Peyer's patch (tissue), 4 donors: ENCODE measurements around the gene ORAI2. TPM values are rescaled to one million over a fixed set of nuclear protein-coding genes. Genes with fewer than 3 reads are reported as not detected.

Experiments used
- DNase-seq, 3 donors: peaks; one replicate each; pipeline ENCODE4 v3.0.0-alpha.2; 2017 to 2019
- H3K27ac ChIP-seq, 4 donors: fragments of 200-600 bp; sonication (generic); one replicate each; pipeline ENCODE4 v1.5.1; 2016 to 2019
- H3K27me3 ChIP-seq, 2 donors: fragments of 200-600 bp; sonication (generic); one replicate each; pipeline ENCODE4 v1.5.1; 2019
- H3K36me3 ChIP-seq, 3 donors: fragments of 200-600 bp; sonication (generic); one replicate each; pipeline ENCODE4 v1.5.1; 2016 to 2019
- H3K4me1 ChIP-seq, 4 donors: fragments of 200-600 bp; sonication (generic); one replicate each; pipeline ENCODE4 v1.5.1; 2016 to 2019
- H3K4me3 ChIP-seq, 4 donors: fragments of 200-600 bp; sonication (generic); 1 replicate in 3 of 4; 2 replicates in 1 of 4; pipeline ENCODE4 v1.5.1; 2016 to 2019; ENCODE audit warnings: mild to moderate bottlenecking in 1 of 4
- H3K9me3 ChIP-seq, 4 donors: fragments of 200-600 bp; sonication (generic); one replicate each; pipeline ENCODE4 v1.5.1; 2016 to 2019; ENCODE audit warnings: mild to moderate bottlenecking in 1 of 4
- CTCF ChIP-seq, 6 experiments: fragments of 450-650 bp in 4 of 6; fragments of 200-600 bp in 2 of 6; sonication (generic) in 1 of 6; IDR thresholded peaks; one replicate each; pipeline ENCODE4 v1.5.1; 2017 to 2019; ENCODE audit warnings: antibody characterized with exemption in 6 of 6, mild to moderate bottlenecking in 3 of 6, moderate library complexity in 1 of 6
- POLR2A ChIP-seq, 2 donors: fragments of 450-650 bp; IDR thresholded peaks; one replicate each; pipeline ENCODE4 v1.5.1; 2017; ENCODE audit warnings: antibody characterized with exemption in 2 of 2, mild to moderate bottlenecking in 2 of 2, moderate library complexity in 2 of 2
- total RNA-seq, 4 donors: library from RNA; depleted of rRNA; stranded (reverse); fragments of >200 nt; gene quantifications; one replicate each; pipeline ENCODE4 v1.1.0, GENCODE V29; 2016

ORAI2 gene
- total RNA-seq, 4 donors from 2014 or later, result 2.1 to 39.6 (median 4.2) TPM

- no peaks in the 10 kb centered on the region for H3K9me3 ChIP-seq
- DNase-seq, result no peak
- peaks cover 0 to 28% (median 20%) of the 10 kb centered on the region in 4 donors for H3K4me1 ChIP-seq
- no peak for TF ChIP-seq POLR2A (IDR thresholded peaks at IDR 0.05)
- no peak for TF ChIP-seq CTCF (IDR thresholded peaks at IDR 0.05)
- H3K27me3 ChIP-seq, result no peaks in the 10 kb centered on the region
- no peaks in the 10 kb centered on the region for H3K36me3 ChIP-seq
- H3K4me3 ChIP-seq, result no peak overlapping the region
- H3K27ac ChIP-seq, result peak overlapping the region in 1 of 4 donors; percentile 98
Measured at GRCh38 chr7:102436118-102436517, 2.7 kb downstream of the ORAI2 start.

GRCh38 chr7:102439963-102440795 is 6.8 kb downstream of the ORAI2 start:
- H3K36me3 ChIP-seq, result no peaks in the 10 kb centered on the region
- H3K9me3 ChIP-seq, result no peaks in the 10 kb centered on the region
- DNase-seq, result peak in 2 of 3 donors; percentile 64 to 81
- H3K4me3 ChIP-seq, result no peak overlapping the region
- H3K27me3 ChIP-seq, result no peaks in the 10 kb centered on the region
- H3K4me1 ChIP-seq, result peaks cover 0 to 15% (median 4%) of the 10 kb centered on the region in 4 donors
- peak overlapping the region in 2 of 4 donors; percentile 45 to 84 for H3K27ac ChIP-seq
- TF ChIP-seq POLR2A (IDR thresholded peaks at IDR 0.05), result no peak
- TF ChIP-seq CTCF (IDR thresholded peaks at IDR 0.05), result no peak

GRCh38 chr7:102444961-102445673 is 11.7 kb downstream of the ORAI2 start:
- DNase-seq, result peak in 2 of 3 donors; percentile 67 to 76
- Histone ChIP-seq H3K9me3 (no peaks in the 10 kb centered on the region), H3K4me3 (peak overlapping the region in 1 of 4 donors; percentile 20), H3K27ac (peak overlapping the region in 2 of 4 donors; percentile 50 to 84), H3K27me3 (no peaks in the 10 kb centered on the region), H3K4me1 (peaks cover 0 to 22% (median 4%) of the 10 kb centered on the region in 4 donors), H3K36me3 (peaks cover 0 to 15% (median 0%) of the 10 kb centered on the region in 3 donors)
- no peak for TF ChIP-seq POLR2A (IDR thresholded peaks at IDR 0.05)
- no peak for TF ChIP-seq CTCF (IDR thresholded peaks at IDR 0.05)

GRCh38 chr7:102445674-102446071 is 12.3 kb downstream of the ORAI2 start:
- Histone ChIP-seq H3K4me3 (no peak overlapping the region), H3K9me3 (no peaks in the 10 kb centered on the region), H3K4me1 (peaks cover 0 to 20% (median 4%) of the 10 kb centered on the region in 4 donors), H3K27ac (peak overlapping the region in 2 of 4 donors; percentile 50 to 84), H3K36me3 (peaks cover 0 to 15% (median 0%) of the 10 kb centered on the region in 3 donors), H3K27me3 (no peaks in the 10 kb centered on the region)
- TF ChIP-seq CTCF (IDR thresholded peaks at IDR 0.05) (no peak), POLR2A (IDR thresholded peaks at IDR 0.05) (no peak)
- no peak for DNase-seq

GRCh38 chr7:102446387-102447156 is 13.2 kb downstream of the ORAI2 start:
- H3K36me3 ChIP-seq, result peaks cover 0 to 15% (median 0%) of the 10 kb centered on the region in 3 donors
- peak in 2 of 3 donors; percentile 72 to 77 for DNase-seq
- peak overlapping the region in 2 of 4 donors; percentile 50 to 84 for H3K27ac ChIP-seq
- TF ChIP-seq CTCF (IDR thresholded peaks at IDR 0.05) (no peak), POLR2A (IDR thresholded peaks at IDR 0.05) (no peak)
- peak overlapping the region in 1 of 4 donors; percentile 18 for H3K4me3 ChIP-seq
- H3K27me3 ChIP-seq, result no peaks in the 10 kb centered on the region
- H3K4me1 ChIP-seq, result peaks cover 0 to 14% (median 4%) of the 10 kb centered on the region in 4 donors
- no peaks in the 10 kb centered on the region for H3K9me3 ChIP-seq
